Ramos (cell line): Measurements from ENCODE around the gene MYL10.
"Not testable (repeated sequence)": the region's sequence is repeated elsewhere in the genome, so short reads cannot be mapped to it uniquely, and the experiment has no call there.

Source experiments
- in situ Hi-C: fragments of 300-500 bp; cut with MboI; formaldehyde crosslinking; loops from one replicate; pipeline ENCODE4 v1.14.3; 2022; ENCODE audit warnings: low sequenced_read_pairs; ENCODE audit not compliant: unreplicated experiment

MYL10 gene

DNA sequence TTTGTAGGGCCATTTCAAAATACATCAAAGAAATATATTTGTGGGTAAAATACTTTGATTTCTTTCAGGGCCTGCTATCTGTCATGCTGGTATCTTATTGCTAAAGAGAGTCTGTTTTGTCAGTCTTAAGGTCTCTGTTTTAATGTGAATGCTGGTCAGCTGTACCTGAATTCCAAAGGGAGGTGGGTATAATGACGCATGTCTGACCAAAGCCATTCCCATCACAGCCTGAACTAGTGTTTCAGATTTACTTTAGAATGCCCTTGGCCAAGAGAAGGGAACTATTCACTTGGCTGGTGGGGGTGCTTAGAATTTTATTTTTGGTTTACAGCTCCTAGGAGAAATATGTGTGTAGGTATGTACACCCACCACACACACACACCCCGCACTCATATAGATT is 30.6 kb upstream of the MYL10 start:
- in situ Hi-C loops: no loop called here

DNA sequence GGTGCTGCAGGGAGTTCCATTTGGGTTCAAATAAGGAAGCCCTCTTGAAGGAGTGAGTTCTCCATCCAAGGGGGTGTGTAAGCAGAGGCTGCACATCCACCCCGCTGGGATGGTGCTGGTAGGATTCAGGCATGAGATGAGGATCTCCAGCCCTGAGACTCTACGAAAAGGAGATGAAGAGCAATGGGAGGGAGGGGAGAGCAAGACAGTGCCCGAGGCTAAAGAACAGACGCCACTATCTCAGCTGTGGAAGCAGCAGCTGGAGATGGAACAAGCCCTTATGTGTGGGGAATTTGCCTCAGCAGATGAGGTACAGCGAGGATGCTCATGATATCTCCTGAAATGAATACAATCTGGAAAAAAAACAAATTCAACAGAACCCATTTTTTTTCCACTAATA is 28.1 kb upstream of the MYL10 start:
- in situ Hi-C loops: no loop called here

DNA sequence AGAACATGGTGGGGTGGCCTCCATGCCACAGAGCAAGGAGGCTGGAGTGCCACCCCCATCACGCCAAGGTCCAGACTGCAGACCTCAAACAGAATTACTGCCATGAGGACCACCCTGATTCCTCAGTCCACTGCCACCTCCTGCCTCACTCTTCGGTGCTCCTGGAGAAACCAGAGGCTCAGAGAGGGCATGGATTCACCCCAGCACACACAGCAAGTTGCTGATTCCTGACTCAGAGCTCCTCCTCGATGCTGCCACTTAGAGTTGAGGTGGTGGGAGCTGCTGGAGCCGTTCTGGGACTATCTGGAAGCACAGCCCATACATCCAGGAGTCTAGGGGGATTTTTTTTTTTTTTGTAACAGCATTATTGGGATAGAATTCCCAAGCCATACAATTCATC is 22.0 kb upstream of the MYL10 start:
- in situ Hi-C loops: no loop called here

DNA sequence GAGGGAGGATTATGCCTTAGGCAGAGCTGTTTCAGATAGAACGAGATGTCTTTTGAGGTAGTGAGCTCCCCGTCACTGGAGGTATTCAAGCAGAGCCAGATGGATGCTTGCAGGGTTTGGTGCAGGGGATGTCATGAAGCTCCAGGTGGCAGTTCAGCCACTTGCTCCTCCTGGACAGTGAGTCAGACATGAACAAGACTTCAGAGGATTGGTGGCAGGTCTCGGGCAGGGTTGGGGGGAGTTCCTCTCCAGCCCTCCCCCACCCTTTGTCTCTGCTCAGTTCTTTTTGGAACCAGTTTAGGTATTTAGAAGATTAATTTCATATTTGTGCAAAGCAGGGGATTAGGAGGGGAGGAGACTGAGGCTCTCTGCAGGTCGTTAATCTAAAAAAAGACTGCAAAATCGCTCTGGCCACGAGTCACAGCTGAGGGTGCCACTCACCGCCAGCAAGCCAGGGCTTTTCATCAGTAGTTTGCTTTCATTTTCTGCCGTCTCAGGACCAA is 21.5 kb upstream of the MYL10 start:
- in situ Hi-C loops: no loop called here

DNA sequence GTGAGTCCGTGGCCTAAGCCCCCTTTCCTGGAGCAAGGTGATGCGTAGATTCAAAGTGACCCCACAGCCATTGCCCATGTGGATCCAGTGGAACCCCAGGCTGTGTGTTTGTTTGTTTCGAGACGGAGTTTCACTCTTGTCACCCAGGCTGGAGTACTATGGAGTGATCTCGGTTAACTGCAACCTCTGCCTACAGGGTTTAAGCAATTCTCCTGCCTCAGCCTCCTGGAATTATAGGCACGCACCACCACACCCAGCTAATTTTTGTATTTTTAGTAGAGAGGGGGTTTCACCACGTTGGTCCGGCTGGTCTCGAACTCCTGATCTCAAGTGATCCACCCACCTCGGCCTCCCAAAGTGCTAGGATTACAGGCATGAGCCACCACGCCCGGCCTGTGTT is 18.8 kb upstream of the MYL10 start:
- in situ Hi-C loops: not testable (repeated sequence)

DNA sequence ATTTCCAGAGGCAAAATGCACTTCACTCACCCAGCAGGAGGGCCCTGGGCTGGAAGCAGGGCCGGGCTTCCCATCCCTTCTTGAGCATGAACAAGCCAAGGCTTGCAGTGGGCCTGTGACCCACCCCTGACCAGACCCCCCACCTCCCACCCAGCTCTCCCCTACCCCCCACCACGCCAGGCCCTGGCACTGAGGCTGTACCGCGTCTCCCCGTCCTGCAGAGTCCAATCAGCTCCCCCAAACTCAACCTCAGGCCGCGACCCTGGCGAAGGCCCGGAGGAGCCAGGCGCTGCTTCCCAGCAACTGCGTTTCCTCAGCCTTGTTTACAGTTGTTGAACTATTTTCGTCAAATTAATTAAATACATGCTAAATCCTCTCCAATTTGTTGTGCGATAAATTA is 16.9 kb upstream of the MYL10 start:
- in situ Hi-C loops: no loop called here

DNA sequence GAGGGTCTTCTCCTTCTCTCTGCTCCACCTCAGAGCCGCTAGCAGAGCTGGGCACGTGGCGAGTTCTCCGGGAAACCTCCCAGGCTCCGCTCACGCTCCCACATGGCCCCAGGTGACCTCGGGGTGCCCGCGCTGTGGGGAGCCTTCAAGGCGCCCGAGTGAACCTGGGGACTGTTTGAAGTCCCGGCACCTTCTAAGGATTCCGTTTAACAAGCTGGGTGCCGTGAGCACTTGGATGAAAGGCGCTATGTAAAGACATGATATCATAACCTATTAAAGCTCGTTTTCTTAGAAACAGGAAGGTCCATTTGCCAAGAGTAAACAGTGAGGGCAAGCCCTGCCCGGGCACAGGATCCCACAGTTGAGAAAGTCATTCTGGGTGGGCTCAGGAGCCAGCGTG is 15.8 kb upstream of the MYL10 start:
- in situ Hi-C loops: no loop called here

DNA sequence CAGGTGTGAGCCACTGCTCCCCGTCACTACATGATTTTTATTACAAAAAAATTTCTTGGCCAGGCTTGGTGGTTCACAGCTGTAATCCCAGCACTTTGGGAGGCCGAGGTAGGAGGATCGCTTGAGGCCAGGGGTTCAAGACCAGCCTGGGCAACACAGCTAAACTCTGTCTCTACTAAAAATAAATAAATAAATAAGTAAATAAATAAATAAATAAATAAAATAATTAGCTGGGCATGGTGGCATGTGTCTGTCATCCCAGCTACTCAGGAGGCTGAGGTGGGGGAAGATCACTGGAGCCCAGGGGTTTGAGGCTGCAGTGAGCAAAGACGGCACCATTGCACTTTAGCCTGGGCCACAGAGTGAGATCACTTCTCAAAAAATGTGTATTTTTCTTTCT is 10.0 kb upstream of the MYL10 start:
- in situ Hi-C loops: not testable (repeated sequence)

DNA sequence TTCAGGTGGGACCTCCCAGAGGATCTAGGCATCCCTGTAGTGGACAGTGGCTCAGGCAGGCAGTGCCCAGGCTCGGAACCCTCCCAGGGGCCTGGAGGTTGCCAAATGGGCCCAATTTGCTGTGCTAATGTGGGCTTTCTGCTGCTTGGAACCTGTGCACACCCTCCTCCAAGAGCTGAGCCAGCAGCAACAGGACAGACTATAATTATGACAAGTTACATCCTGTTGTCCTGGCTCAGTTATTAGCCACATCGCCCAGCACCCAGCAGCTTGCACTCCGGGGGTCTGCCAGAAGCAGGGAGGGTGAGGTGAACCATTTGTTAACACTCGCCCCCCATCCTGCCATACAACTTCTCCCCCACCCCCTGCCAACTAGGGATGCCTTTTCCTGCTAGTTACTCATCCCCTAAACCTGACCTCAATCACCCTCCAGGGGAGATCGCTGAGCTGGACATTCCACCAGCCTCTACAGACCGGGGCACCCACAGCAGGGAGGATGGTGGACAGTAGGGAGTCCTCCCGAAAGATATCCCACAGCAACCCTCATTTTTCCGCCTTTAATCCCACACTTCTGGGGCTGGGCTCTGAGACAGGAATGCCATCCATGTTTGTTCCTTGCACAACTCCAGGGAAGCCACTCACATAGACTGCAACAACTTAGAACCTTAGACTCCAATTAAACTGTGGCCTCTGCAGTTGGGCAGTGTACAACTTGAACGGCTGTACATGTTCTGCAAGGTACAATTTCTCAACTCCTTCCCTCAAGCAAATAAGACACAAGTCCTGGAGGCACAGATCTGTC is 7.9 kb upstream of the MYL10 start:
- in situ Hi-C loops: no loop called here

DNA sequence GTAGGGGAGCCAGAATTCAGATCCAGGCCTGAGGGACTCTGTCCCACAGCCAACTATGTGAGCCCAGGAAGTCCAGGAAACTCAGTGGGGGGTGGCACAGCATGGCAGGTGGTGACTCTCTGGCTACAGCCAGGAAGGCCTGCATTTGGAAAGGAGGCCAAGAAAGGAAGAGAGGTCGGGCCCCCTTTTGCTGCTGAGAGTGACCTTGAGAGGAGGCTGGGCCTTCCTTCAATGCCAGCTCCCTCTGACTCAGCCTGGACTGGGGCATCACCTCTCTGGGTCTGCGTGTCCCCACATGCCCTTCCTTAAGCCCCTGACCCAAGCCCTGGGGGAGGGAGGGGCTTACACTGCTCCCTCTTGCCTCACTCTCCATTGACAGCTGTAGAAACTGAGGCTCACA is 6.4 kb upstream of the MYL10 start:
- in situ Hi-C loops: no loop called here

DNA sequence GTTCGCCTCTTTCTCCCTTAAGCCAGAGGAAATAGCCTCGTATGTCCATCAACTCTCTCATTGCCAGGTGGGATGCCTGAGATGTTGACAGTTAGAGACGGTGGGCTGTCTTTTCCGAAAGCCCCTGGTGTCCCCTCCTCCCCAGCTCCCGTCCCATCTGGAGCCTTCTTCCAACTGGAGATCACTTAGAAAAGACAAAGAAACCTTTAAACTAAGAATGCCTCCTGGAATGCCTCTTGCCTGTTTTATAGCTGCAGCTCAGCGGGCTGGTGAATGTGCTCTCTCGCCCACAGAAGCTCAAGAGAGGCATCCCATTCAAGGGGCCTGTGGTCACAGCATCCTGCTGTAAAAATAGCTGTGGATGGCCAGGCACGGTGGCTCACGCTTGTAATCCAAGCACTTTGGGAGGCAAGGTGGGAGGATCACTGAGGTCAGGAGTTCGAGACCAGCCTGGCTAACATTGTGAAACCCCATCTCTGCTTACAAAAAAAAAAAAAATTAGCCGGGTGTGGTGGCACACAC is 5.2 kb upstream of the MYL10 start:
- in situ Hi-C loops: no loop called here

DNA sequence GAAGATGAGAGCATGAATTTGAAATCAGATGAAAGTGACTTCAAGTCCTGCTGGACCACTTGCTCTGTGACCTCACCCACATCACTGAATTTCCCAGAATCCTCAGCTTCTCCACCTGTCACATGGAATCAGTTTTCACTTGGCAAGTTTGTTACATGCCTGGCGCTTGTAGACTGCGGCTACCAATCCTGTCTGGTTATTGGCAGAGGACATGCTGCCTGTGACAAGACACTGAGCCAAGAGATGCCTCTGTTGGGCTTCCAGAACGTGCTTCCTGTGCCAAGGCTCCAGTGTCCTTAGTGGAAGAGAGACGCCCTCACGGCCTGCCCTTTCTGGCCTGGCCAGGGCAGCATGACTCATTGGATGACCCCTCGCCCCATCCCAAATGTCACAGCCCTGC is 4.4 kb upstream of the MYL10 start:
- in situ Hi-C loops: no loop called here

DNA sequence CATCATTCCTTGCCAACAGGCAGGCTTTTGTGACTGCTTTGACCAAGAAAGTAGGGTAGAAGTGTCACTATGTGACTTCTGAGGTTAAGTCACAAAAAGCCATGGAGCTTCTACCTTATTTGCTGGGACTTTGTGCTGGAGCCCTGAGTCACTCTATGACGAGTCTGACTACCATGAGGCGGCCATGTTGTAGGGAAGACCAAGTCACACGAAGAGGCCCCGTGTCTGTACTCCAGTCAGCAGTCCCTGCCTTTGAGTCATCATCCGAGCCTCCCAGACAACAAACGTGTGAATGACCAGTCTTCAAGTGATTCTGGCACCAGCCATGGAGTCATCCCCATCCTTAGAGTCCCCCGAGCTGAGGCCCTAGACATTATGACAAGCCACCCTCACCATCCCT is 3.5 kb upstream of the MYL10 start:
- in situ Hi-C loops: no loop called here

DNA sequence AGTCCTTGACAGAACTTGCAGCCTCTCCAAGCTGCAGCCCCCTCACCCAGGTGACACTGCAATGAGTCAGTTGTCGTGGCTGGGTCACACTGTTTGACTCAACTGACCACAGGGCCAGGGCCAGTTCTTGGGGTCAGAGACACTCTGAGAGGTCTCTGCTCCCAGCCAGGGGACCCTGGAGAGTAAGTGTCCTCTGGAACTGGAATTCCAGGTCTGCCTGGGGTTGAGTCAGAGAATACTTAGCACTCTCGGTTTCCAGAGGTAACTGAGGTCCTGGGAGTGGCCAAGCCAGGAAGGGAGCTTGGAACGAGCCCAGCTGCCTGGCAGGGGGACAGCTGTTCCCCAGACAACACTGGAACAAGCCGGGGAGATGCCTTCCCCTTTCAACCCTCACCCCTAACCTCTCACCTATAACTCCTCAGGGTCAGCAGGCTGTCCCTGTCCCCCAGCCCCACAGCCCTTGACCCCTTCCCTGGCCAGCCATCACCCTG is 2.2 kb upstream of the MYL10 start:
- in situ Hi-C loops: no loop called here

DNA sequence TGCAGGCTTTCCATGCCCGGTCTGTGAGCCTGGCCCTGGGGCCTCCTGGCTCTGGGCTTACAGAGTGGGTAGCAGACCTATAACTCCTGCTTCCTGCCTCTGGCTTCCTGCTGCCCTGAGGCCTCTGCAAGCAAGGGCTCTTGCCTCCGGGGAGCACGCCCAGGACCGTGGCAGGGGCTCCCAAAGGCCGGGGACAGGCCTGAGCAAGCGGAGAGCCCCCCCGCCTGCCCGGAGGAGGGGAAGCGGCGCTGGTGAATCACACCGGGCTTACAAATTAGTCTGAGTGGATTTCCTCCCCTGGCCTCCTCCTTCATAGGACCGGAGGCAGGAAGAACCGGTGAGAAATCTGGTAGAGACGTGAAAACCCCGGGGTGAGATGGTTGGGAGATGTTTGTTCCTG is 1.5 kb upstream of the MYL10 start:
- in situ Hi-C loops: no loop called here

DNA sequence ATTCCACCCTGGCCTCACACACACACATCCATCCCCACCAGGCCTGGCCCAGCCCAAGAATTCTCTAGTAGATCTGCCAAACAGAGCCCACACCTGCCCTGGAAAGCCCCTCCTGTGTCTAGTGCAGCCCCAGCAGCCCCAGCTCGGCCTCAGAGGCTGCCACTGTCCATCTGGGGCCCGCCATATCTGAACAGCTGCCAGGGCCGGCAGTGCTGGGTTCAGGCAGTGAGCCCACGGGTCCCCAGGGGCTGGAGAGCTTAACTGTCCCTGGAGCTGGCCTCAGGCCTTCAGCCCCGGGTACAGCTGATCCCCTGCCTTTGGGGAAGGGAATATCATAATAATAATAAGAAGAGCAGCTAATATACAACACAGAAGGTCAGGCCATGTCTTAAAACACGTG is 574 bp downstream of the MYL10 start:
- in situ Hi-C loops: no loop called here

DNA sequence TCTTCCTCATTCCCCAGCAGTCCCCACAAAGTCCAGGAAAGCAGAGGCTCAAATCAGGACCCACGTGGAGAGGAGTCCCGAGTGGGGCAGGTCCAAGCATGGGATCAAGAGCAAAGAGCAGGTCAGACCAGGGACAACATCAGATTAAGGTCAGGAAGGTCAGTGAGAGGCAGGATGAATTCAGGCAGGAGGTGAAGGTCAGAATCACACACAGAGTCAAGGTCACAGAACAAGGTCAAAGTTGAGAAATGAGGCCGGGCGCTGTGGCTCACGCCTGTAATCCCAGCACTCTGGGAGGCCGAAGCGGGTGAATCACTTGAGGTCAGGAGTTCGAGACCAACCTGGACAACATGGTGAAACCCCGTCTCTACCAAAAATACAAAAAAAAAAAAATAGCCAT is 2.3 kb downstream of the MYL10 start:
- in situ Hi-C loops: no loop called here

DNA sequence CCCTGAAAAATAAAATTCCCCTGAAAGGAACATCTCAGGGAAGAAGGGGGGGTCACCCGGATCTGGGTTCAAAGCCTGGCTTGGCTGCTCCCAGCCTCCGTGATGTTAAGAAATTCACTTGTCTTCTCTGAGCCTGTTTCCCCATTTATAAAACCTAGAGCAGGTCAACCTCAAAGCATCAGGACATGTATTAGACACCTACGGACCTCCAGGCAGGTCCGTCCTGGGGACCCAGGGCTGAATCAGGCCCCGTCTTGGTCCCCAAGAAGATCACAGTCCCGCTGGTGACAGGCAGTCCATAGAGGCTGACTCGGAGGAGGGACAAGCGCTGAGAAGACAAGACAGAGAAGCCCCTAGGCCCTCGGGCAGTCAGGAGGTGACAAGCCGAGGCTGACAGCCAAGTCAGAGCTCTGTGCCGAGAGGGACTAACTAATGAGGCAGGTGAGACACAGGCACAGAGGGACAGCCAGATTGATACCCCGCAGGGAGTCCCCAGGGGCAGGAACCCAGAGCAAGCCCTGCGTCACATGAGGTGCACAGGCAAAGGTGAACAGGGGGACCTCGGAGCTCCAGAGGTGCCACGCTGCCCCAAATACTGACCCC is 2.9 kb downstream of the MYL10 start:
- in situ Hi-C loops: no loop called here

DNA sequence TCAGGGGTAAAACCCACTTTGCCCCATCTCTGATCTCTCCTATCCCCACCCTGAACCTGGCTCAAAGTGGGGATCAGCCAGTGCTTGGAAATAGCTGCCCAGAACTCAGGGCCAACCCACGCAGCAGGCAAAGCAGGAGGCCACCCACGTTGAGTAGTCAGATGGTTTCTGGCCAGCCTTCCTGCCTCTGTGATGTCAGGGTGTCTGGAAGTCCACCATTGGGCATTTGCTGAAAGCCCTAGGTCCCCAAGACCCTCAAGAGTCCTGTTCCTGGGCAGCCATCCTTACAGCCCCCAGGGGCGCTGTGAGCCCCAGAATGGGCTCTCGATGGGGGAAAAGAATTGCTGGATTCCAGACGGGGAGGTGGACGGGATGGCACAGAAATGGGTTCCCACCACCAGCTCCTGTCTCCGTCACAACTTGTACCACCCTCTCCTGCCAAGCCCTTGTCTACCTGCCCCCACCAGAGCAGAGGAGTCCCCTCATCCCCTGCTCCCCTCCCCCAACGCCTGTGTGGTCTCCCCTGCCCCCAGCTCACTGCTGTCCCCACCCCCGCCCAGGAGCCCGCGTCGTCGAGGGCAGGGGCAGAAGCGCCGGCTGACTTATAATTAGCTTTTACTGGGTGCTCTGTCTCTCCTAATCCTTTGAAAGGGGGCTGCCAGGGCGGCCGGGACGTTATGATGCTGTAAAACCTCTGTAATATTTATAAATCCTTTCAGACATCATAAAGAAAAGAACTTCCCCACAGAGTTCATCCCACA is 3.9 kb downstream of the MYL10 start:
- in situ Hi-C loops: no loop called here

DNA sequence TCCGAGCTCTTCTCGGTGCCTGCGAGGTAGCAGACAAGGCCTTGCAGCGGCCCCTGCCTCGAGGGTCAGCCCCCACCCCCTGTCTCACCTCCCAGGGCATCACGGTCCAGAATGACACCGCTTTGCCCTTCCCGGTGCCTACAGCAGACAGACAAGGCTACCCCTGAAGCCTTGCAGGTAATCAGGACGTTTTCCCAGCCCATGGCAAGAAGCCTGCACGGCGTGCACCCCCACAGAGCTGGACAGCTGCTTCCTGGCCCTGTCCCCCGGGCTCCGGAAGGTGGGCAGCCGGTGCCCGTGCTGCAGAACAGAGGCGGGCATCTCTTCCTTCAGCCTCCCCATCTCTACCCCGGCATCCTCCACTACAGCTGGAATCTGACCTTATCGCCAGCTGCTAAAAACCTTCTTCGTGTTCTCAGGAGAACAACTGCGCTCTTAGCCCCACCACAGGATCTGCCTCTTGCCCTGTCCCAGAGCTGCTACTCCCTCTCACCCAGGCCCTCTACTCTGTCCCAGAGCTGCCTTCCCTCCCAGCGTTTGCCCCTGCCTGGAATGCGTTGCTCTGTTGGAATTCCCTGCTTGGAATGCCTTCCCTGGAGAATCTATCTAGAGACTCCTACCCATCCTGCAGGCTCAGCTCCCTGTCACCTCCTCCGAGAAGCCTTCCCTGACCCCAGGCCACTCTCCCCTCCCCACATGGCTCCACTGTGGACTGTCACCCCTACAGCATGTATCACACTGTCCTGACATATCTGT is 4.7 kb downstream of the MYL10 start:
- in situ Hi-C loops: no loop called here
